Kasumi-1 (cell line): ENCODE measurements around the gene IKZF2.
A peak's percentile ranks its signal among the peaks of the same experiment; 100 is the strongest.

Source experiments
- DNase-seq, 2 experiments: peaks; one replicate each; lab custom pipeline; 2025; lab: John Stamatoyannopoulos, UW

The IKZF2 gene

GRCh38 chr2:213152888-213153287 lies 1.5 kb upstream of the IKZF2 start:
- no peak for DNase-seq

GRCh38 chr2:213152065-213152794 lies 818 bp upstream of the IKZF2 start:
- peak; percentile 2 to 37 for DNase-seq

GRCh38 chr2:213150315-213151097 lies 906 bp downstream of the IKZF2 start:
- DNase-seq: no peak

GRCh38 chr2:213149949-213150314 lies 1.5 kb downstream of the IKZF2 start:
- no peak for DNase-seq

- DNase-seq: no peak
Measured at GRCh38 chr2:213149294-213149875, 2.0 kb downstream of the IKZF2 start.

GRCh38 chr2:213148572-213149261 lies 2.7 kb downstream of the IKZF2 start:
- no peak for DNase-seq

GRCh38 chr2:213147538-213147937 lies 3.9 kb downstream of the IKZF2 start:
- no peak for DNase-seq

- no peak for DNase-seq
Measured at GRCh38 chr2:213145715-213146242, 5.6 kb downstream of the IKZF2 start.

GRCh38 chr2:213137064-213137463 lies 14.3 kb downstream of the IKZF2 start:
- DNase-seq: no peak

- DNase-seq: peak; percentile 7 to 27
Measured at GRCh38 chr2:213129311-213129710, 22.1 kb downstream of the IKZF2 start.

GRCh38 chr2:213125646-213126347 lies 25.6 kb downstream of the IKZF2 start:
- no peak for DNase-seq

- DNase-seq: no peak
Measured at GRCh38 chr2:213122725-213123124, 28.7 kb downstream of the IKZF2 start.

- DNase-seq: no peak
Measured at GRCh38 chr2:213121690-213122089, 29.7 kb downstream of the IKZF2 start.

GRCh38 chr2:213119061-213119809 lies 32.2 kb downstream of the IKZF2 start:
- no peak for DNase-seq

- DNase-seq: no peak
Measured at GRCh38 chr2:213108308-213108707, 43.1 kb downstream of the IKZF2 start.

- DNase-seq: no peak
Measured at GRCh38 chr2:213107728-213108127, 43.7 kb downstream of the IKZF2 start.

- no peak for DNase-seq
Measured at GRCh38 chr2:213105212-213105611, 46.2 kb downstream of the IKZF2 start.

GRCh38 chr2:213104903-213105202 lies 46.6 kb downstream of the IKZF2 start:
- DNase-seq: no peak

- DNase-seq: no peak
Measured at GRCh38 chr2:213104092-213104902, 47.1 kb downstream of the IKZF2 start.
